Amniotic epithelial cell (primary cell): ENCODE measurements around the gene FXYD1.

Experiments used
- DNase-seq: peaks from one replicate; pipeline ENCODE4 v3.0.0-alpha.2; 2010; ENCODE audit warnings: low read depth

FXYD1 gene

GRCh38 chr19:35162471-35163326, 24.1 kb downstream of the FXYD1 start:
- peak; percentile 71 for DNase-seq

DNA sequence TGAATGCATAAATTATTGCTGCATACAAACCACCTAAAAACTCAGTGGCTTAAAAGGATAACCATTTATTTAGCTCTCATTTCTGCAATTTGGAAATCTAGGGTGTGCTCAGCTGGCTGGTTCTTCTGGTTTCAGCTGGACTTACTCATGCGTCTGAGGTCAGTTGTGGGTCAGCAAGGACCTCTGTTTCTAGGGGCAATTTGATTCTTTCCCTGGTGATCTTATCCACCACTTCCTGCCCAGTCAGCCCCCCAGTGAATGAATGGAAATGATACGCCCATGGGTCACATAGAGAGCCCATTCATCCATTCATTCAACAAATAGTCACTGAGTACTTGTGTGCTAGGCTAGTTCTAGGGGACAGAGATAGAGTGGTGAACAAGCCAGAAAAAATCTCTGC, 25.8 kb downstream of the FXYD1 start:
- no peak for DNase-seq

- no peak for DNase-seq
Observed at GRCh38 chr19:35165200-35166058, 26.8 kb downstream of the FXYD1 start.

GRCh38 chr19:35166100-35167063, 27.8 kb downstream of the FXYD1 start:
- no peak for DNase-seq

- no peak for DNase-seq
Observed at GRCh38 chr19:35167251-35168119, 28.9 kb downstream of the FXYD1 start.

DNA sequence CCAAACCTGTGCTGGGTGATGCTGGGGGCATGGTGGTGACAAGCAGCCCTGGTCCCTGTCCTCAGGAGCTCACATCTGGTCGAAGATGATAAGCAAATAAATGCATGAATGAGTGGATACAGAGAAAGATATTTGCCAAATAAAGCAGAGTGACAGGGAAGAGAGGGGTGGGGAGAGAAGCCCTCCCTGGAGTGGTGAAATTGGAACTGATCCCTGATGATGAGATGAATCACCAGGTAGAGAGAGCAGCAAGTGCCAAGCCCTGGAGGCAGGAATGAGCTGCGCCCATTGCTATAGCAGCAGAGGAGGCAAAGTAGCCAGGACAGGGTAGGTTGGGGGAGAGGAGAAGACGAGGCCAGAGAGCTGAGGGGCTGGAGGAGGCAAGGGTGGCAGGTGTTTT, 29.6 kb downstream of the FXYD1 start:
- no peak for DNase-seq

DNA sequence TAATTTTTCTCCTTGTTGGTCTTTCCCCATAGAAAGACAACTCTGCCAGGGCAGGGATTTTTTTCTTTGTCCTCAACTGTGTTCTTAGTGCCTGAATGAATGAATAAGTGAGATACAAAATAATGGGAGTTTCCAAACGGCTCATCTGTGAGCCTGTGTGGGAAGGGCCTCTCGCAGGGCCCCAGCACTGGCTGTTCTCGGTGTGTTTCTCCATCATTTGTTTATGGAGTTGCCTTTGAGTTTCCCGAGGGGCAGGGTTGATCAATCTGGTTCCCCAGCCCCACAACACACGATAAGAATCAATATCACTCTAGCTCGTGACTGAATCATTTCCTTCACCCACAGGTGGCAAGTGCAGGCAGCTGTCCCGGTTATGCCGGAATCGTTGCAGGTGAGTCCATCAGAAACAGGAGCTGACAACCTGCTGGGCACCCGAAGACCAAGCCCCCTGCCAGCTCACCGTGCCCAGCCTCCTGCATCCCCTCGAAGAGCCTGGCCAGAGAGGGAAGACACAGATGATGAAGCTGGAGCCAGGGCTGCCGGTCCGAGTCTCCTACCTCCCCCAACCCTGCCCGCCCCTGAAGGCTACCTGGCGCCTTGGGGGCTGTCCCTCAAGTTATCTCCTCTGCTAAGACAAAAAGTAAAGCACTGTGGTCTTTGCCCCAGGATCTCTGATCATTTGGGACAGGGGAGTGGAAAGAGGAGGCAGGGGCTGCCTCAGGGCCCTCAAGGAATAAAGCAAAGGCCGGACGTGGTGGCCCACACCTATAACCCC, 30.8 kb downstream of the FXYD1 start:
- DNase-seq = no peak

- no peak for DNase-seq
Observed at GRCh38 chr19:35170359-35171061, 31.9 kb downstream of the FXYD1 start.

- no peak for DNase-seq
Observed at GRCh38 chr19:35171730-35172129, 33.1 kb downstream of the FXYD1 start.

DNA sequence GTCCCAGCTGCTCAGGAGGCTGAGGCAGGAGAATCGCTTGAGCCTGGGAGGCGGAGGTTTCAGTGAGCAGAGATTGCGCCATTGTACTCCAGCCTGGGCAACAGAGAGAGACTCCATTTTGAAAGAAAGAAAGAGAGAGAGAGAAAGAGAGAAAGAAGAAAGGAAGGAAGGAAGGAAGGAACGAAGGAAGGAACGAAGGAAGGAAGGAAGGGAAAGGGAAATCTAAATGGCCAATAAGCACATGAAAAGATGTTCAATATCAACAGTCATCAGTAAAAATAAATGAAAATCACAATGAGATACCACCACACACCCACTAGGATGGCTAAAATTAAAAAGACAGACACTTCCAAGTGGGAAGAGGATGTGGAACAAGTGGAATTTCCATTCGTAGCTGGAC, 35.6 kb downstream of the FXYD1 start:
- no peak for DNase-seq

GRCh38 chr19:35176181-35176570, 37.6 kb downstream of the FXYD1 start:
- no peak for DNase-seq

DNA sequence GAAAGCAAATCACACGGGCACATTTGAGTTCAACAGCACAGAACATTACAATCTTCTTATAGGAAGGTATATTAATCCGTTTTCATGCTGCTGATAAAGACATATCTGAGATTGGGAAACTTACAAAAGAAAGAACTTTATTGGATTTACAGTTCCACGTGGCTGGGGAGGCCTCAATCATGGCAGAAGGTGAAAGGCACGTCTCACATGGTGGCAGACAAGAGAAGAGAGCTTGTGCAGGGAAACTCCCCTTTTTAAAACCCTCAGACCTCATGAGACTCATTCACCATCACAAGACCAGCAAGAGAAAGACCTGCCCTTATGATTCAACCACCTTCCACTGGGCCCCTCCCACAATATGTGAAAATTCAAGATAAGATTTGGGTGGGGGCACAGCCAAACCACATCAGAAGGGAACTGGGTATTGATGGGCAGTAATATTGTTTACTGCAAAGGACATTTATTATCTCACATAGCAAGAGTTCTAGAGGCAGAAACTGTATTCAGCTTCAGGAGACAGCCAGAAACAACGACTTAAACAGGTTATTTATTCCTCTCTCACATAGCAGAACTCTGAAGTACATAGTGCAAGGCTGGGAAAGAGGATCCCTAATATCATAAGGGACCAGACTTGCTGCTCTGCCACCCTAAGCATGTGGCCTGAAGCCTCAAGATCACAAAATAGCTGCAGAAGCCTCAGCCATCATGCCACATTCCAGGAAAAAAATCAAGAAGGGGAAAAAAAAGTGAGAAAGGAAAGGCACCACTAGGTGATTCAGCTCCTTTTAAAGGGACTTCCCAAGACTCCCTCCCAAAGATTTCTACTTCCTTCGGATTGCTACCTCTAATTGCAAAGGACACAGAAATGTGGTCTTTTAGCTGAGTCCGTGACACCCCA, 39.0 kb downstream of the FXYD1 start:
- DNase-seq = no peak

- peak; percentile 78 for DNase-seq
Observed at GRCh38 chr19:35178701-35179100, 40.1 kb downstream of the FXYD1 start.

- no peak for DNase-seq
Observed at GRCh38 chr19:35179830-35180229, 41.2 kb downstream of the FXYD1 start.

- no peak for DNase-seq
Observed at GRCh38 chr19:35181387-35181786, 42.8 kb downstream of the FXYD1 start.

- no peak for DNase-seq
Observed at GRCh38 chr19:35184267-35184666, 45.6 kb downstream of the FXYD1 start.

GRCh38 chr19:35184884-35185283, 46.3 kb downstream of the FXYD1 start:
- DNase-seq = no peak
